GM10248 (cell line): ENCODE data around the gene ZNF518A.

Source experiments
- CTCF ChIA-PET: fragments of 300-600 bp; sonication (Branson Sonifier 250); formaldehyde crosslinking; extraction: SDS; loops from one replicate; lab custom pipeline; 2021; ENCODE audit warnings: antibody characterized with exemption; lab: Yijun Ruan, JAX
- POLR2A ChIA-PET: fragments of 350-650 bp; sonication (Branson Sonifier 250); formaldehyde crosslinking; extraction: SDS; loops from one replicate; lab custom pipeline; 2020; ENCODE audit warnings: antibody characterized with exemption; lab: Yijun Ruan, JAX
- DNase-seq: peaks from one replicate; pipeline ENCODE4 v3.0.0; 2012; ENCODE audit errors: extremely low spot score
- CTCF ChIP-seq: IDR thresholded peaks from 2 replicates; pipeline ENCODE4 v1.5.1; 2012; ENCODE audit warnings: mild to moderate bottlenecking, low read depth; ENCODE audit errors: extremely low read depth, missing control alignments, control extremely low read depth

Gene ZNF518A

GRCh38 chr10:96090463-96090800 is 39.7 kb upstream of the ZNF518A start:
- DNase-seq, result no peak
- CTCF ChIA-PET, result no interaction called here
- no peak for TF ChIP-seq CTCF
- POLR2A ChIA-PET, result interaction anchor here (1.9 kb wide), 1 partner anchor 40 kb away, joined by 13 read pairs; the partner anchor contains the start of gene ZNF518A

- CTCF ChIA-PET, result interaction anchor here (1.1 to 1.3 kb wide), 2 partner anchors 22 to 137 kb away, joined by 3 to 5 read pairs; no protein-coding TSS in a partner anchor
- no peak for TF ChIP-seq CTCF
- POLR2A ChIA-PET, result no interaction called here
- no peak for DNase-seq
These were observed 36.9 kb upstream of the ZNF518A start for GRCh38 chr10:96092999-96093767.

GRCh38 chr10:96093948-96094347 is 36.1 kb upstream of the ZNF518A start:
- ChIA-PET CTCF (interaction anchor here (1.1 to 1.3 kb wide), 5 partner anchors 19 to 136 kb away, joined by 3 to 5 read pairs (median 3); no protein-coding TSS in a partner anchor), POLR2A (no interaction called here)
- no peak for DNase-seq

GRCh38 chr10:96096958-96097357 is 33.1 kb upstream of the ZNF518A start:
- ChIA-PET POLR2A (no interaction called here), CTCF (interaction anchor here (1.0 to 2.0 kb wide), 3 partner anchors 10 to 22 kb away, joined by 3 to 6 read pairs (median 5); no protein-coding TSS in a partner anchor)
- no peak for DNase-seq
- TF ChIP-seq CTCF, result no peak

More at GRCh38 chr10:96093948-96094347, 36.1 kb upstream of the ZNF518A start:
- no peak for TF ChIP-seq CTCF

GRCh38 chr10:96097865-96098264 is 32.2 kb upstream of the ZNF518A start:
- DNase-seq, result no peak
- TF ChIP-seq CTCF, result no peak
- CTCF ChIA-PET, result interaction anchor here (1.0 to 2.0 kb wide), 3 partner anchors 9 to 132 kb away, joined by 3 to 6 read pairs (median 3); no protein-coding TSS in a partner anchor
- POLR2A ChIA-PET, result interaction anchor here (0.6 kb wide), 1 partner anchor 199 kb away, joined by 3 read pairs; no protein-coding TSS in a partner anchor

GRCh38 chr10:96107623-96108038 is 22.5 kb upstream of the ZNF518A start:
- POLR2A ChIA-PET, result no interaction called here
- CTCF ChIA-PET, result interaction anchor here (1.1 to 1.8 kb wide), 3 partner anchors 10 to 91 kb away, joined by 3 to 5 read pairs (median 5); no protein-coding TSS in a partner anchor
- TF ChIP-seq CTCF, result no peak
- DNase-seq, result no peak
